Measurements from ENCODE around the gene TFIP11.

TFIP11 gene

GRCh38 chr22:26512149-26512793, at the start of gene TFIP11:
TSS of gene TFIP11 (minus strand) at chr22:26512473. CDS start at chr22:26510272, 2,201 bp downstream.
- peak; percentile 78 to 84 for DNase-seq (ENCODE audit: low read depth in 2 of 2)

GRCh38 chr22:26561756-26562417, 49.6 kb upstream of the TFIP11 start:
- no peak for DNase-seq (ENCODE audit: low read depth in 2 of 2)

- no peak for DNase-seq (ENCODE audit: low read depth in 2 of 2)
Measured at GRCh38 chr22:26559961-26560575, 47.8 kb upstream of the TFIP11 start.

- no peak for DNase-seq (ENCODE audit: low read depth in 2 of 2)
Measured at GRCh38 chr22:26558248-26558895, 46.1 kb upstream of the TFIP11 start.

GRCh38 chr22:26556904-26557303, 44.6 kb upstream of the TFIP11 start:
- no peak for DNase-seq (ENCODE audit: low read depth in 2 of 2)

GRCh38 chr22:26555478-26555877, 43.2 kb upstream of the TFIP11 start:
- DNase-seq (ENCODE audit: low read depth in 2 of 2), result no peak

- DNase-seq (ENCODE audit: low read depth in 2 of 2), result no peak
Measured at GRCh38 chr22:26554956-26555355, 42.7 kb upstream of the TFIP11 start.

GRCh38 chr22:26553056-26553752, 40.9 kb upstream of the TFIP11 start:
- DNase-seq (ENCODE audit: low read depth in 2 of 2), result no peak

- no peak for DNase-seq (ENCODE audit: low read depth in 2 of 2)
Measured at GRCh38 chr22:26552466-26552865, 40.2 kb upstream of the TFIP11 start.

- no peak for DNase-seq (ENCODE audit: low read depth in 2 of 2)
Measured at GRCh38 chr22:26551568-26551967, 39.3 kb upstream of the TFIP11 start.

- no peak for DNase-seq (ENCODE audit: low read depth in 2 of 2)
Measured at GRCh38 chr22:26550498-26551033, 38.3 kb upstream of the TFIP11 start.

GRCh38 chr22:26549902-26550497, 37.7 kb upstream of the TFIP11 start:
- DNase-seq (ENCODE audit: low read depth in 2 of 2), result no peak

GRCh38 chr22:26548984-26549383, 36.7 kb upstream of the TFIP11 start:
- no peak for DNase-seq (ENCODE audit: low read depth in 2 of 2)

- no peak for DNase-seq (ENCODE audit: low read depth in 2 of 2)
Measured at GRCh38 chr22:26548303-26548702, 36.0 kb upstream of the TFIP11 start.

- no peak for DNase-seq (ENCODE audit: low read depth in 2 of 2)
Measured at GRCh38 chr22:26547837-26548236, 35.6 kb upstream of the TFIP11 start.

GRCh38 chr22:26547426-26547825, 35.2 kb upstream of the TFIP11 start:
- no peak for DNase-seq (ENCODE audit: low read depth in 2 of 2)

- no peak for DNase-seq (ENCODE audit: low read depth in 2 of 2)
Measured at GRCh38 chr22:26546282-26546681, 34.0 kb upstream of the TFIP11 start.

- DNase-seq (ENCODE audit: low read depth in 2 of 2), result no peak
Measured at GRCh38 chr22:26545827-26546226, 33.6 kb upstream of the TFIP11 start.

- no peak for DNase-seq (ENCODE audit: low read depth in 2 of 2)
Measured at GRCh38 chr22:26545385-26545784, 33.1 kb upstream of the TFIP11 start.

- DNase-seq (ENCODE audit: low read depth in 2 of 2), result no peak
Measured at GRCh38 chr22:26544489-26544888, 32.2 kb upstream of the TFIP11 start.

- DNase-seq (ENCODE audit: low read depth in 2 of 2), result no peak
Measured at GRCh38 chr22:26542831-26543230, 30.6 kb upstream of the TFIP11 start.
